H9 (cell line): Measurements from ENCODE around the gene MAPK4. TPM values are rescaled to one million over a fixed set of nuclear protein-coding genes. Genes with fewer than 3 reads are reported as not detected.

Experiments used
- DNase-seq: peaks from one replicate; pipeline ENCODE4 v3.0.0-alpha.2; 2017
- H2AFZ ChIP-seq: one replicate; pipeline ENCODE4 v1.6.1; 2013; ENCODE audit warnings: mild to moderate bottlenecking, low read length, control low read depth, moderate library complexity
- H2AK5ac ChIP-seq: 2 replicates; pipeline ENCODE4 v1.6.1; 2013; ENCODE audit warnings: low read length, control low read depth, mixed read lengths; ENCODE audit not compliant: insufficient read length
- H2BK120ac ChIP-seq: one replicate; pipeline ENCODE4 v1.6.1; 2013; ENCODE audit warnings: low read depth, mild to moderate bottlenecking, low read length, control low read depth, inconsistent platforms; ENCODE audit not compliant: poor library complexity, severe bottlenecking
- H2BK12ac ChIP-seq: 2 replicates; pipeline ENCODE4 v1.6.1; 2013; ENCODE audit warnings: low read length, control low read depth, mixed read lengths, low read depth; ENCODE audit not compliant: insufficient read length
- H2BK15ac ChIP-seq: 2 replicates; pipeline ENCODE4 v1.6.1; 2013; ENCODE audit warnings: low read depth, low read length, control low read depth
- H2BK20ac ChIP-seq: one replicate; pipeline ENCODE4 v1.6.1; 2013; ENCODE audit warnings: low read depth, mild to moderate bottlenecking, low read length, control low read depth, inconsistent platforms; ENCODE audit not compliant: poor library complexity, severe bottlenecking
- H2BK5ac ChIP-seq: 2 replicates; pipeline ENCODE4 v1.6.1; 2013; ENCODE audit warnings: low read length, control low read depth, mixed read lengths; ENCODE audit not compliant: insufficient read length
- H3K14ac ChIP-seq: 2 replicates; pipeline ENCODE4 v1.6.1; 2013; ENCODE audit warnings: low read length, control low read depth; ENCODE audit not compliant: insufficient read depth
- H3K18ac ChIP-seq: 2 replicates; pipeline ENCODE4 v1.6.1; 2013; ENCODE audit warnings: low read depth, mild to moderate bottlenecking, mixed read lengths, low read length, control low read depth; ENCODE audit not compliant: insufficient read length
- H3K23ac ChIP-seq: 2 replicates; pipeline ENCODE4 v1.6.1; 2013; ENCODE audit warnings: low read length, control low read depth, mixed read lengths, low read depth; ENCODE audit not compliant: insufficient read length
- H3K23me2 ChIP-seq: 2 replicates; pipeline ENCODE4 v1.6.1; 2013; ENCODE audit warnings: low read depth, mild to moderate bottlenecking, mixed read lengths, low read length, control low read depth; ENCODE audit not compliant: insufficient read length, poor library complexity, severe bottlenecking
- H3K27ac ChIP-seq: 2 replicates; pipeline ENCODE4 v1.5.1; 2013; ENCODE audit warnings: low read length, control low read depth, mixed read lengths, low read depth; ENCODE audit not compliant: insufficient read length
- H3K27me3 ChIP-seq: 2 replicates; pipeline ENCODE4 v1.6.1; 2013; ENCODE audit warnings: low read length, control low read depth, inconsistent platforms; ENCODE audit not compliant: insufficient read depth
- H3K4ac ChIP-seq: 2 replicates; pipeline ENCODE4 v1.6.1; 2013; ENCODE audit warnings: low read depth, mild to moderate bottlenecking, control low read depth, inconsistent platforms, low read length, moderate library complexity
- H3K4me1 ChIP-seq: 2 replicates; pipeline ENCODE4 v1.6.1; 2013; ENCODE audit warnings: low read length, control low read depth, inconsistent platforms; ENCODE audit not compliant: insufficient read depth
- H3K4me2 ChIP-seq: 2 replicates; pipeline ENCODE4 v1.6.1; 2013; ENCODE audit warnings: low read length, control low read depth, mixed read lengths; ENCODE audit not compliant: insufficient read length, insufficient read depth
- H3K56ac ChIP-seq: 2 replicates; pipeline ENCODE4 v1.6.1; 2013; ENCODE audit warnings: low read depth, mild to moderate bottlenecking, mixed read lengths, low read length, control low read depth; ENCODE audit not compliant: insufficient read length
- H3K79me1 ChIP-seq: 2 replicates; pipeline ENCODE4 v1.6.1; 2013; ENCODE audit warnings: low read depth, mild to moderate bottlenecking, moderate library complexity, low read length, control low read depth, inconsistent platforms; ENCODE audit not compliant: insufficient read depth, poor library complexity, severe bottlenecking
- H3K79me2 ChIP-seq: 2 replicates; pipeline ENCODE4 v1.6.1; 2013; ENCODE audit warnings: low read length, control low read depth, inconsistent platforms; ENCODE audit not compliant: insufficient read depth
- H3K9ac ChIP-seq: 2 replicates; pipeline ENCODE4 v1.6.1; 2013; ENCODE audit warnings: low read length, control low read depth, mixed read lengths; ENCODE audit not compliant: insufficient read length; ENCODE audit errors: extremely low read depth
- H3K9me3 ChIP-seq: one replicate; pipeline ENCODE4 v1.6.1; 2013; ENCODE audit warnings: low read depth, low read length, inconsistent platforms; ENCODE audit not compliant: control insufficient read depth
- H3T11ph ChIP-seq: one replicate; pipeline ENCODE4 v1.6.1; 2013; ENCODE audit warnings: mild to moderate bottlenecking, low read length, control low read depth, inconsistent platforms
- H4K20me1 ChIP-seq: one replicate; pipeline ENCODE4 v1.6.1; 2013; ENCODE audit not compliant: control insufficient read depth, insufficient read length, insufficient read depth
- H4K5ac ChIP-seq: 2 replicates; pipeline ENCODE4 v1.6.1; 2013; ENCODE audit warnings: low read depth, mild to moderate bottlenecking, mixed read lengths, low read length, control low read depth; ENCODE audit not compliant: insufficient read length
- H4K8ac ChIP-seq: replicated peaks from 2 replicates; pipeline ENCODE4 v1.6.1; 2013; ENCODE audit warnings: low read length, control low read depth, mixed read lengths, low read depth; ENCODE audit not compliant: insufficient read length
- H4K91ac ChIP-seq: 2 replicates; pipeline ENCODE4 v1.6.1; 2013; ENCODE audit warnings: low read depth, mild to moderate bottlenecking, moderate library complexity, mixed read lengths, low read length, control low read depth; ENCODE audit not compliant: insufficient read length
- H3K27ac Mint-ChIP-seq, 3 experiments: 2 replicates in 2 of 3; 3 replicates in 1 of 3; pipeline ENCODE4 v1.8.0; 2020 to 2021; ENCODE audit warnings: mixed read lengths in 3 of 3, mild to moderate bottlenecking in 1 of 3, moderate library complexity in 1 of 3
- H3K27me3 Mint-ChIP-seq: 2 replicates; pipeline ENCODE4 v1.8.0; 2021; ENCODE audit warnings: low read depth, mild to moderate bottlenecking, moderate library complexity, mixed read lengths
- H3K36me3 Mint-ChIP-seq, 3 experiments: 2 replicates in 2 of 3; 3 replicates in 1 of 3; pipeline ENCODE4 v1.8.0; 2020 to 2021; ENCODE audit warnings: low read depth in 3 of 3, mixed read lengths in 3 of 3; ENCODE audit not compliant: insufficient read depth in 1 of 3
- H3K4me1 Mint-ChIP-seq, 2 experiments: 2 replicates each; pipeline ENCODE4 v1.8.0; 2020; ENCODE audit warnings: mixed read lengths in 2 of 2
- H3K4me3 Mint-ChIP-seq, 2 experiments: 2 replicates in 1 of 2; 3 replicates in 1 of 2; pipeline ENCODE4 v1.8.0; 2020 to 2021; ENCODE audit warnings: mild to moderate bottlenecking in 2 of 2, mixed read lengths in 2 of 2, moderate library complexity in 1 of 2
- H3K9me3 Mint-ChIP-seq, 2 experiments: 2 replicates in 1 of 2; 3 replicates in 1 of 2; pipeline ENCODE4 v1.8.0; 2020; ENCODE audit warnings: mild to moderate bottlenecking in 2 of 2, mixed read lengths in 2 of 2, moderate library complexity in 1 of 2
- WGBS: extraction: QIAGEN DNeasy Blood & Tissue Kit; methylation state at CpG from one replicate; pipeline ENCODE4 v1.1.7; 2013; ENCODE audit warnings: missing lambda C conversion rate, low lambda C conversion rate, mixed read lengths; ENCODE audit not compliant: insufficient read length; ENCODE audit errors: extremely low coverage; 5-methylcytosine and 5-hydroxymethylcytosine counted together
- total RNA-seq: library from RNA; stranded (reverse); gene quantifications from 2 replicates; pipeline ENCODE4 v1.2.1, GENCODE V29; 2021
- TF ChIP-seq, protein P1 (sequence below): fragments of 200-600 bp; sonication (generic); conservative IDR thresholded peaks from 3 replicates; pipeline ENCODE4 v1.8.0; 2021; ENCODE audit warnings: antibody characterized with exemption, mild to moderate bottlenecking

MAPK4 gene
- total RNA-seq, 1 experiment from 2014 or later: 1.6 TPM

DNA sequence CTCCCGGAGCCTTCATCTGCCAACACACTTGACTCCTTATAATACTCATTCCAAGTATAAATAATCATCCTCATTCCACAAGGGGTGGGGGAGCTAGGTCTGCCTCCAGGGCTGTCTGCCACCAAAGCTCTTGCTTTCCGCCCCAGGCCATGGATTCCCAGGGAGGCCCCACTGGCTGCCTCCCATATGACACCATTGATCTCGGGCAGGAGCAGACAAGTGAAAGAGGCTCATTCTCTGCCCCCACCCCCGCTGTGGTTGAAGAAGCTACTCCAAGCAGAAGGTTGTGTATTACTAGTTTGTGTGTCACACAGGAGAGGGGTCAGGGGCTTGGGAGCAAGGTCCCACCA, 160.4 kb downstream of the MAPK4 start:
- no peaks in the 10 kb centered on the region for H3K27me3 ChIP-seq
- no peak overlapping the region; a peak in 1 of 7 replicates for H3K27ac Mint-ChIP-seq
- H3K18ac ChIP-seq: no peak overlapping the region
- no peaks in the 10 kb centered on the region for H3K9me3 ChIP-seq
- H3K27ac ChIP-seq: no peak overlapping the region
- H3K4me3 Mint-ChIP-seq: no peak overlapping the region
- no peak overlapping the region for H2BK5ac ChIP-seq
- H3K36me3 Mint-ChIP-seq: peaks cover 4 to 14% (median 9%) of the 10 kb centered on the region in 3 experiments; a peak in 5 of 7 replicates
- peaks cover 0 to 5% of the 10 kb centered on the region in 2 experiments; a peak in 2 of 5 replicates for H3K9me3 Mint-ChIP-seq
- H3K9ac ChIP-seq: no peak overlapping the region
- no peaks in the 10 kb centered on the region for H3K23me2 ChIP-seq
- H3K23ac ChIP-seq: no peak overlapping the region
- H2AK5ac ChIP-seq: no peak overlapping the region
- H2BK120ac ChIP-seq: no peak overlapping the region
- H3K4ac ChIP-seq: no peak overlapping the region
- no peaks in the 10 kb centered on the region; a peak in 1 of 4 replicates for H3K4me1 Mint-ChIP-seq
- no peak overlapping the region for H3K14ac ChIP-seq
- no peaks in the 10 kb centered on the region for H3K79me2 ChIP-seq
- TF ChIP-seq, protein P1, sequence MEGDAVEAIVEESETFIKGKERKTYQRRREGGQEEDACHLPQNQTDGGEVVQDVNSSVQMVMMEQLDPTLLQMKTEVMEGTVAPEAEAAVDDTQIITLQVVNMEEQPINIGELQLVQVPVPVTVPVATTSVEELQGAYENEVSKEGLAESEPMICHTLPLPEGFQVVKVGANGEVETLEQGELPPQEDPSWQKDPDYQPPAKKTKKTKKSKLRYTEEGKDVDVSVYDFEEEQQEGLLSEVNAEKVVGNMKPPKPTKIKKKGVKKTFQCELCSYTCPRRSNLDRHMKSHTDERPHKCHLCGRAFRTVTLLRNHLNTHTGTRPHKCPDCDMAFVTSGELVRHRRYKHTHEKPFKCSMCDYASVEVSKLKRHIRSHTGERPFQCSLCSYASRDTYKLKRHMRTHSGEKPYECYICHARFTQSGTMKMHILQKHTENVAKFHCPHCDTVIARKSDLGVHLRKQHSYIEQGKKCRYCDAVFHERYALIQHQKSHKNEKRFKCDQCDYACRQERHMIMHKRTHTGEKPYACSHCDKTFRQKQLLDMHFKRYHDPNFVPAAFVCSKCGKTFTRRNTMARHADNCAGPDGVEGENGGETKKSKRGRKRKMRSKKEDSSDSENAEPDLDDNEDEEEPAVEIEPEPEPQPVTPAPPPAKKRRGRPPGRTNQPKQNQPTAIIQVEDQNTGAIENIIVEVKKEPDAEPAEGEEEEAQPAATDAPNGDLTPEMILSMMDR: no peak
- no peaks in the 10 kb centered on the region; the same call in 1 of the 2 replicates for H3K27me3 Mint-ChIP-seq
- no peak for DNase-seq
- no CpG with 5 or more reads among the region's 4 CpGs for WGBS
- no peak overlapping the region for H2AFZ ChIP-seq
- no peaks in the 10 kb centered on the region for H3K79me1 ChIP-seq
- H4K5ac ChIP-seq: no peak overlapping the region
- no peak overlapping the region for H4K8ac ChIP-seq
- no peak overlapping the region for H4K91ac ChIP-seq
- H3K4me1 ChIP-seq: no peaks in the 10 kb centered on the region
- H2BK12ac ChIP-seq: no peak overlapping the region
- no peak overlapping the region for H3K56ac ChIP-seq
- no peak overlapping the region for H3T11ph ChIP-seq
- H2BK15ac ChIP-seq: no peak overlapping the region
- H4K20me1 ChIP-seq: no peaks in the 10 kb centered on the region
- no peak overlapping the region for H3K4me2 ChIP-seq
- no peak overlapping the region for H2BK20ac ChIP-seq
